ENCODE measurements around the gene HPS1.

HPS1 gene

DNA sequence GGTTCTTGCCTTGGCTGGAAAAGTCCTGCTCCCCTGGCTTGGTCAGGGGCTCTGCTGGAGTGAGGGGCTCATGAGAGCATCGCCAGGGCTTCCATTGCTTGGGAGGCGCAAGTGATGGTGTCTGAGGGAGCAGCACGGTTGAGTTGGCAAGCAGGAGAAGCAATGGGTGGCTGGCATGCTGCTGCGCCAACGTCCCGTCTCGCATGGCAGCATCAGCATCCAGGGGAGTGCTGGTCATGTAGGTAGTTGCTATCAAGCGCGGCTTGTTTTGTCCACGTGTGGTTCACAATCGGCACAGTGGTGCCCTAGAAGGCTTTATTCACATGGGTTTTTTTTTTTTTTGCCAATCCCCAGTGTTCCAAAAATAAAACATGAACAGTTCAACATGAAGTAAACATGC is 35.6 kb downstream of the HPS1 start:
- no peak for DNase-seq

DNA sequence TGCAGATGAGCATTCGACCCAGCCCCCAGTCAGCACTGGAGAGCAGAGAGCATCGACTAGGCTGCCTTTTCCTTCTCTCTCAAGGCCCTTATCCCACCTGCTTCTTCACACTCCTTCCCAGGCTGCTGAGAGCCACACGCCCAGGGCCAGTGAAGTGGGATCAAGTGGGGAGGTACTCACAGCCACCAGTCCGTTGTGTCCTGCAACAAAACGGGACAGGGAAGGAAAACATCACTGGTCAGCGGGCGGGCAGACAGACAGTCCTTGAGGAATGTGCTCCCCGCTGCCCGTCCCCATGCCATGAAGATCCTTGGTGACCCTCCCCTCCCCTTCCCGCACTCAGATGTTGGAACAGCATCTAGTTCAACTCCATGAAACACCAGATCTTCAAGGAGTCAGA is 36.0 kb downstream of the HPS1 start:
- no peak for DNase-seq

GRCh38 chr10:98410135-98410743 is 36.5 kb downstream of the HPS1 start:
- DNase-seq, result no peak

GRCh38 chr10:98408799-98409198 is 37.9 kb downstream of the HPS1 start:
- DNase-seq, result no peak

DNA sequence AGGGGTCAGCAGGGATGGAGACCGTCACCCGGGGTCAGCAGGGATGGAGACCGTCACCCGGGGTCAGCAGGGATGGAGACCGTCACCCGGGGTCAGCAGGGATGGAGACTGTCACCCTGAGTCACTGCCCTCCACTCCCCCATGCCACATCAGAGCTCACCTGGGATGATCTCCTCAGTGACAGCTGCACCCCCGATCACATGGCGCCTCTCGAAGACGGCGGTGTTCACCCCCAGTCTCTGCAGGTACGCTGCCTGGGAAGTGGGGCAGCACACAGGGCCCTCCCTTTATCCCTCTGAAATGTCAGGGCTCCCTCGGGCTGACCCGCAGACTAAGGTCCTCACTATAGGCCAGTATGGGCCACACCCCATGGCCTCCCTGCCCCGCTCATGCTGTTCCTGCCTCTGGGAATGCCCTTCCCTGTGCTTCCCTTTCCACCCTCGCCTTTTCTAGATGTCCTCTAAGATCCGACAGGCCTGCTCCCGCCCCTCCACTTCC is 38.9 kb downstream of the HPS1 start:
- DNase-seq, result no peak

- DNase-seq, result no peak
Observed at GRCh38 chr10:98407017-98407743, 39.6 kb downstream of the HPS1 start.

- DNase-seq, result no peak
Observed at GRCh38 chr10:98405422-98405821, 41.3 kb downstream of the HPS1 start.

GRCh38 chr10:98404571-98405359 is 42.0 kb downstream of the HPS1 start:
- DNase-seq, result no peak

GRCh38 chr10:98403812-98404504 is 42.8 kb downstream of the HPS1 start:
- DNase-seq, result no peak

GRCh38 chr10:98402931-98403718 is 43.6 kb downstream of the HPS1 start:
- no peak for DNase-seq

DNA sequence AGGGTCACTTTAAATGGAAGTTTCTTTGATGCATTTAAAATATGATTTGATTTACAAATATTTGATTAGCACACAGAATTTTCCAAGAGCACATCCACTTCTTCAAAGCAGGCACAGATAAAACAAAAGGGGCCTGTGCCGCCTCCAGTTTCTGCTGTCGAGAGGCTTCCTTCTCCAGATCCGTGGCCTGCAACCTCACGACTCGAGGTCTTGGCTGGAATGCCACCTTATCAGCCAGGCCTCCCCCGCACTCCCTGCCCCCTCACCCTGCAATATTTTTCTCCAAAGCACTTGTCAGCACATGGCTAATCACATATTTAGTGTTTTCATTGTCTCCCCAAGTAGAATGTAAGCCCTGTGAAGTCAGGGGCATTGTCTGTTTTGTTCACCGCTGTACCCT is 44.3 kb downstream of the HPS1 start:
- no peak for DNase-seq

DNA sequence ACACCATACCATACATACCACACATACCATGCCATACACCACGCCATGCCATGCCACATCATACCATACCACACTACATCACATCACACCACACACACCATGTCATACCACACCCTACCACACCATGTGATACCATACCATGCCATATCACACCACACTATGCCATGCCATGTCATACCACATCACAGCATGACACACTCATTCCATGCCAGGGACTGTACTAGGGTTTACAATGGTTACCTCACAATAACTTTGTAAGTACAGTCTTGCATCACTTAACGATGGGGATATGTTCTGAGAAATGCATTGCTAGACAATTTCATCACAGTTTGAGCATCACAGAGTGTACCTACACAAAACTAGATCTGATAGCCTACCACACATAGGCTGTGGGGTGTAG is 46.3 kb downstream of the HPS1 start:
- no peak for DNase-seq

GRCh38 chr10:98399784-98400183 is 47.0 kb downstream of the HPS1 start:
- DNase-seq, result no peak

DNA sequence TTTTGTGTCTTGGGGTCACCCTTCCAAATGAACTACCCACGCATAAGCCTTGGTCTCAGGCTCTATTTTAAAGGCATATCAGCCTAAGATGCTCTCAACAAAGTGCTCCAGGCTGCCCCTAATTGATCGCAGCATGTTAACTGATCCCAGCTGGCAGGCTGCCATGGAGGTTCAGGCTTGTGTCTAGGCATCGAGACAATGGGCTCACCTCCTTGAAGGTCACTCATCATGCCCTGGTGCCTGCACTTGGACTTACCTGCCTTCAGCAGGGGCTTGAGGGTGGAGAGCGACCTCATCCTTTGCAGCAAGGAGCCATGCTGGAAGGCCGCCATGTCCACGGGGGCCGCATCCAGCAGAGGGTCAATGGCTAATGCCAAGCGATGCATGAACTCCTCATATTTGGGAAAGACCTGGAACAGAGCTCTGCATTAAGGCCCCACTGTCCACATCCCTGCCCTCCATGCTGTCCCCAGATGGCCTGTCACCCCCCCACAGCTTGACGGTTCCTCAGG is 49.6 kb downstream of the HPS1 start:
- DNase-seq, result no peak

DNA sequence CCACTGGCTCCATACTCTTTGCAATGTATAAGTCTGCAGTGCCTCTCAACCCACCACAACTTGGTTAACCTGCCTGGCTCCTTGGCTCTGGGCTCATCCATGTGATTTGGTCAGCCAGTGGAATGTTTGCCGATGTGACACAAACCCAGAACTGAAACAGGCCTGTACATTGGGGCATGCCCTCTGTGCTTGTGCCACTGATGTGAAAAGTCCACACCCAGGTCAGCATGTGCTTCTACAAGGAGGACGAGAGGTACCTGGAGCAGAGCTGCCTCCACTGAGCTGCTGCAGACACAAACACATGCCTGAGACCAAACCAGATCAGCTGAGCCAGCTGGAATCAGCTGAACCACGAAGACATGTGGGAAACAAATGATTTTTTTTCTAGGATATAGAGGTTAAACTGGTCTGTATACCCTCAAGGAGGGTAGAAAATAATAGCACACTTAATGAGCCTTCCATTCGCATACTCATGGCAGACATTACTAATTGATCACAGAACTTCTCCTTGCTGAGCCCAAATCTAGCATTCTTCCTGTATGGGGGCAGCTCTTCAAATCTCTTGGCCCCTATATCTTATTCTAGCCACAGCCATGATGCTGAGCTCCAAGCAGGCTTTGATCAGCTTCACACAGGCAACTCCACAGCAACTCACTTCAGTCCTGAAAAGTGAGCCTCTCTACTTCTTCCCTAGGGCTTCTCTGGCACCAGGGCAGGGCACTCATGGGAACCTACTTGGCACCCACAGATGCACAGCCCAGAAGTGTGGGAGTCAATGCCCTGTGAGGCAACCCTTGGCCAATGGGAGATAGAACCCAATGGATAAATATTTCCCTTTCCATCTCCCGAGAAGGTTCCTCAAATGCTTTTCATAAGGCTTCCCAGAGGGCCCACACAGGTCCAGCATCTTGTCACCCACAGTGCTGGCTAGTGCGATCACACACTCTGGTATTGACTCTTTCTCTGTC is 50.4 kb downstream of the HPS1 start:
- DNase-seq, result no peak

GRCh38 chr10:98394851-98395440 is 51.8 kb downstream of the HPS1 start:
- DNase-seq, result no peak

DNA sequence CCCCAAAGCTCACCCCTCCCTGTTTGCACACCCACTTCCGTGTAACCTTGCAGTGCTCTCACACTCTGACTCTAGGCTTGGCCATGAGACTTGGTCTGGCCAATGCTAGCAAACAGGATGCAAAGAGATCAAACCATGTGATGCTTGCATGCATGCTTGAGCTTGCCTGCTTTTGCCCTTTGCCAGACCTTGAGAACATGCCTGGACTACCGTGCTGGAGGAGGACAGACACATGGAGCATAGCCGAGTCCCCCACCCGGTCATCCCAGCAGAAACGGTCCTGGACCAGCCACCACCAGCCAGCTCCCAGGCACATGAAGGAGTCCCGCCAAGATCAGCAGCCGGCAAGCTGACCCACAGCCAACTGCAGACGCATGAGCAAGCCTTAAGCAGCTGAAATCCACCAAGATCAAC is 55.1 kb downstream of the HPS1 start:
- no peak for DNase-seq

- DNase-seq, result no peak
Observed at GRCh38 chr10:98391065-98391464, 55.7 kb downstream of the HPS1 start.

GRCh38 chr10:98390406-98390805 is 56.3 kb downstream of the HPS1 start:
- DNase-seq, result no peak

DNA sequence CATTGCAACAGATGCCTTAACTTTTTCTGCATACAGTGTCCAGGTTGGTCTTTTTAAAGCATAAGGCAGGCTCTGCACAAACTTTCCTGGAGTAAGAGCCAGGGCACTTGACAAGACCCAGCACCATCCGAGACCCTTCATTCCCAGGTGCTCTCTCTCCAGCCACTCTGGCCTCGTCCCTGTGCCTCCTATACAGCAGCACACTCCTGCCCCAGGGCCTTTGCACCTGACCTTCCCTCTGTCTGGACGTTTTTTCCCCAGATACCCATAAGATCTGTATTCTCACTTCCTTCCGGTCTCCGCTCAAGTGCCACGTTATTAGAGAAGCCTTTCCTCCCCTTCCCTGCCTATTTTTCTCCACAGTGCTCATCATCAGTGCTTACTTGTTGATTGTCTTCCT is 57.3 kb downstream of the HPS1 start:
- DNase-seq, result no peak

Measured in cortex of kidney (tissue), 1 donor.